Activated CD8-positive, alpha-beta T cell treated with anti-CD3 and anti-CD28 coated beads, Interleukin-2, amount 10 ng/mL, durations not matched to agents 7 days and 5 days (primary cell): ENCODE results near the gene TMEM41B. TPM values are rescaled to one million over a fixed set of nuclear protein-coding genes. Genes with fewer than 3 reads are reported as not detected.
A peak's percentile ranks its signal among the peaks of the same experiment; 100 is the strongest.
"Not testable (repeated sequence)": the region's sequence is repeated elsewhere in the genome, so short reads cannot be mapped to it uniquely, and the experiment has no call there.

Experiments
- ATAC-seq: fragments of 150-1000 bp; cut with Tn5 transposase; one replicate; pipeline ENCODE4 v1.10.0; 2021; ENCODE audit warnings: moderate library complexity
- CTCF ChIA-PET: fragments of 350-600 bp; sonication (Branson Sonifier 250); formaldehyde crosslinking; loops from one replicate; lab custom pipeline; 2021; ENCODE audit warnings: antibody characterized with exemption; lab: Charles Lee
- POLR2A ChIA-PET: fragments of 350-600 bp; sonication (Branson Sonifier 250); formaldehyde crosslinking; loops from one replicate; lab custom pipeline; 2021; ENCODE audit warnings: antibody characterized with exemption; lab: Charles Lee
- DNase-seq: peaks from one replicate; pipeline ENCODE4 v3.0.0-alpha.2; 2020
- H3K27ac Mint-ChIP-seq: one replicate; pipeline ENCODE4 v1.8.0; 2021; ENCODE audit warnings: mild to moderate bottlenecking, mixed read lengths
- H3K27me3 Mint-ChIP-seq: one replicate; pipeline ENCODE4 v1.8.0; 2021; ENCODE audit warnings: low read depth, mixed read lengths
- H3K36me3 Mint-ChIP-seq: one replicate; pipeline ENCODE4 v1.8.0; 2021; ENCODE audit warnings: low read depth, mixed read lengths
- H3K4me1 Mint-ChIP-seq: one replicate; pipeline ENCODE4 v1.8.0; 2021; ENCODE audit warnings: low read depth, mixed read lengths
- H3K4me3 Mint-ChIP-seq: one replicate; pipeline ENCODE4 v1.8.0; 2021; ENCODE audit warnings: mild to moderate bottlenecking, mixed read lengths
- H3K9me3 Mint-ChIP-seq: one replicate; pipeline ENCODE4 v1.8.0; 2022; ENCODE audit warnings: mixed read lengths; ENCODE audit not compliant: insufficient read depth
- total RNA-seq, 2 experiments: library from RNA; stranded (reverse); gene quantifications; one replicate each; pipeline ENCODE4 v1.2.3, GENCODE V29; 2021

TMEM41B gene
- total RNA-seq, 2 experiments from 2014 or later: 32.7 to 32.8 TPM

- peaks cover 22% of the 10 kb centered on the region for H3K36me3 Mint-ChIP-seq
- DNase-seq (no peak), ATAC-seq (no peak)
- no peak overlapping the region for H3K4me3 Mint-ChIP-seq
- no peak overlapping the region for H3K27ac Mint-ChIP-seq
- H3K4me1 Mint-ChIP-seq: peaks cover 56% of the 10 kb centered on the region
- no peaks in the 10 kb centered on the region for H3K9me3 Mint-ChIP-seq
- ChIA-PET CTCF (interaction anchor here (0.7 to 1.0 kb wide), 3 partner anchors 11 to 253 kb away, joined by 3 read pairs; no protein-coding TSS in a partner anchor), POLR2A (no interaction called here)
- H3K27me3 Mint-ChIP-seq: no peaks in the 10 kb centered on the region
Measured at GRCh38 chr11:9253086-9253485, 61.3 kb downstream of the TMEM41B start.

- DNase-seq (no peak), ATAC-seq (no peak)
- Mint-ChIP-seq H3K4me3 (peak overlapping the region; percentile 46), H3K9me3 (no peaks in the 10 kb centered on the region), H3K27ac (peak overlapping the region; percentile 27), H3K4me1 (peaks cover 69% of the 10 kb centered on the region), H3K27me3 (no peaks in the 10 kb centered on the region), H3K36me3 (peaks cover 23% of the 10 kb centered on the region)
- CTCF ChIA-PET: interaction anchor here (1.3 to 2.2 kb wide), 3 partner anchors 10 to 362 kb away, joined by 3 to 5 read pairs (median 3); no protein-coding TSS in a partner anchor
- POLR2A ChIA-PET: no interaction called here
Measured at GRCh38 chr11:9251311-9251710, 63.1 kb downstream of the TMEM41B start.

- H3K9me3 Mint-ChIP-seq: no peaks in the 10 kb centered on the region
- H3K4me3 Mint-ChIP-seq: peak overlapping the region; percentile 57
- ChIA-PET POLR2A (interaction anchor here (0.5 to 0.9 kb wide), 5 partner anchors 12 to 567 kb away, joined by 3 to 5 read pairs (median 3); partner anchors contain the start of gene ZNF143), CTCF (interaction anchor here (0.7 to 1.8 kb wide), 6 partner anchors 9 to 84 kb away, joined by 3 to 6 read pairs (median 3); no protein-coding TSS in a partner anchor)
- peaks cover 74% of the 10 kb centered on the region for H3K4me1 Mint-ChIP-seq
- ATAC-seq (peak; percentile 92), DNase-seq (peak; percentile 72)
- peaks cover 21% of the 10 kb centered on the region for H3K36me3 Mint-ChIP-seq
- no peaks in the 10 kb centered on the region for H3K27me3 Mint-ChIP-seq
- H3K27ac Mint-ChIP-seq: peak overlapping the region; percentile 77
Measured at GRCh38 chr11:9250139-9250582, 64.2 kb downstream of the TMEM41B start.

GRCh38 chr11:9249252-9249651 is 65.1 kb downstream of the TMEM41B start:
- CTCF ChIA-PET: interaction anchor here (1.8 kb wide), 1 partner anchor 11 kb away, joined by 6 read pairs; no protein-coding TSS in a partner anchor

GRCh38 chr11:9247863-9248262 is 66.5 kb downstream of the TMEM41B start:
- no peak overlapping the region for H3K4me3 Mint-ChIP-seq
- ChIA-PET POLR2A (interaction anchor here (0.6 to 1.6 kb wide), 2 partner anchors 32 to 137 kb away, joined by 3 read pairs; partner anchors contain the start of gene IPO7), CTCF (no interaction called here)
- ATAC-seq (no peak), DNase-seq (no peak)
- H3K4me1 Mint-ChIP-seq: peaks cover 65% of the 10 kb centered on the region
- H3K27ac Mint-ChIP-seq: peak overlapping the region; percentile 60
- H3K36me3 Mint-ChIP-seq: peaks cover 16% of the 10 kb centered on the region
- H3K27me3 Mint-ChIP-seq: no peaks in the 10 kb centered on the region
- H3K9me3 Mint-ChIP-seq: no peaks in the 10 kb centered on the region

More at GRCh38 chr11:9249252-9249651, 65.1 kb downstream of the TMEM41B start:
- ATAC-seq (no peak), DNase-seq (no peak)
- Mint-ChIP-seq H3K9me3 (no peaks in the 10 kb centered on the region), H3K4me1 (peaks cover 69% of the 10 kb centered on the region), H3K36me3 (peaks cover 16% of the 10 kb centered on the region), H3K4me3 (peak overlapping the region; percentile 18), H3K27me3 (no peaks in the 10 kb centered on the region), H3K27ac (no peak overlapping the region)
- POLR2A ChIA-PET: interaction anchor here (0.6 kb wide), 1 partner anchor 18 kb away, joined by 4 read pairs; no protein-coding TSS in a partner anchor

GRCh38 chr11:9236242-9236641 is 78.2 kb downstream of the TMEM41B start:
- DNase-seq, POLR2A ChIA-PET, CTCF ChIA-PET: not testable (repeated sequence)

GRCh38 chr11:9232482-9232881 is 81.9 kb downstream of the TMEM41B start:
- ChIA-PET CTCF (interaction anchor here (1.0 to 1.5 kb wide), 2 partner anchors 12 to 17 kb away, joined by 3 to 4 read pairs; no protein-coding TSS in a partner anchor), POLR2A (interaction anchor here (0.6 to 1.5 kb wide), 2 partner anchors 228 to 258 kb away, joined by 4 read pairs; partner anchors contain the start of gene ZNF143)
- Mint-ChIP-seq H3K9me3 (peaks cover 11% of the 10 kb centered on the region), H3K4me1 (peaks cover 55% of the 10 kb centered on the region), H3K27ac (no peak overlapping the region), H3K4me3 (no peak overlapping the region), H3K27me3 (no peaks in the 10 kb centered on the region), H3K36me3 (peaks cover 22% of the 10 kb centered on the region)
- DNase-seq: no peak
- no peak for ATAC-seq

More at GRCh38 chr11:9236242-9236641, 78.2 kb downstream of the TMEM41B start:
- H3K4me3 Mint-ChIP-seq, ATAC-seq, H3K27me3 Mint-ChIP-seq: not testable (repeated sequence)
- Mint-ChIP-seq H3K4me1 (peaks cover 39% of the 10 kb centered on the region), H3K36me3 (peaks cover 22% of the 10 kb centered on the region), H3K27ac (peak overlapping the region; percentile 16), H3K9me3 (peaks cover 11% of the 10 kb centered on the region)

GRCh38 chr11:9231848-9232177 is 82.6 kb downstream of the TMEM41B start:
- POLR2A ChIA-PET: interaction anchor here (0.6 to 1.5 kb wide), 3 partner anchors 33 to 259 kb away, joined by 4 read pairs; partner anchors contain the start of gene ZNF143
- CTCF ChIA-PET: interaction anchor here (1.0 to 1.5 kb wide), 5 partner anchors 13 to 275 kb away, joined by 3 to 4 read pairs (median 3); no protein-coding TSS in a partner anchor
- Mint-ChIP-seq H3K9me3 (peaks cover 11% of the 10 kb centered on the region), H3K4me1 (peaks cover 53% of the 10 kb centered on the region), H3K36me3 (peaks cover 22% of the 10 kb centered on the region), H3K4me3 (peak overlapping the region; percentile 80), H3K27me3 (no peaks in the 10 kb centered on the region), H3K27ac (peak overlapping the region; percentile 80)
- ATAC-seq (peak; percentile 65), DNase-seq (peak; percentile 35)

Other genes with a start within 250 kb of the TMEM41B start
- gene SCUBE2, start 223.0 kb downstream of the TMEM41B start, total RNA-seq: under 1 TPM in 1 of 2 experiments, not detected in 1; 0.65 TPM
- 10 to 100 TPM; 78.5 to 81.1 TPM for gene DENND5A, start 49.2 kb downstream of the TMEM41B start, total RNA-seq
- gene IPO7, start 70.1 kb upstream of the TMEM41B start, total RNA-seq: 100 to 1,000 TPM; 110 to 111 TPM
- gene ZNF143, start 146.4 kb upstream of the TMEM41B start, total RNA-seq: 10 to 100 TPM; 31.4 to 33.7 TPM